HG02642 (cell line): ENCODE results near the gene SLC48A1.

ENCODE experiments used
- ATAC-seq: cut with Tn5 transposase; IDR thresholded peaks from one replicate; pipeline ENCODE4 v1.9.1; 2021; ENCODE audit warnings: mild to moderate bottlenecking; ENCODE audit not compliant: unreplicated experiment, poor library complexity

The SLC48A1 gene

DNA sequence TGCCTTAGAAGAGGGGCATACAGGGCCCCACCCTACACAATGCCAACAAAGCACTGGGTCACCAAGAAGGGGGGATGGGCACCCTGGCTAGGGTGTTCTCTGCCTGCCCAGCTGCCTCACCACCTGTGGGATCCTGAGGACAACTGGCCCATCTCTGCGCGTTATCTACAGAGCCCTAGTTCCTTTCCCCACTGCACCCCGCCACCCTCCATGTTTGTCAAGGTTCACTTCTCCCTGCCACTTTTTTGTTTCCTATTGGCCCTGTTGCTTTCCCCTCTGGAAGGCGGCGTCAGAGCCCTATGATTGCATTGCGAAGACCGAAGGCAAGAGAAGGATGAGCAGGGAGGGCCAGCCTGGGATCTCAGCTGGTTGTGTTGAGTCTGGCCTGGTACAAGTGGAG, 1.6 kb downstream of the SLC48A1 start:
- no peak for ATAC-seq

DNA sequence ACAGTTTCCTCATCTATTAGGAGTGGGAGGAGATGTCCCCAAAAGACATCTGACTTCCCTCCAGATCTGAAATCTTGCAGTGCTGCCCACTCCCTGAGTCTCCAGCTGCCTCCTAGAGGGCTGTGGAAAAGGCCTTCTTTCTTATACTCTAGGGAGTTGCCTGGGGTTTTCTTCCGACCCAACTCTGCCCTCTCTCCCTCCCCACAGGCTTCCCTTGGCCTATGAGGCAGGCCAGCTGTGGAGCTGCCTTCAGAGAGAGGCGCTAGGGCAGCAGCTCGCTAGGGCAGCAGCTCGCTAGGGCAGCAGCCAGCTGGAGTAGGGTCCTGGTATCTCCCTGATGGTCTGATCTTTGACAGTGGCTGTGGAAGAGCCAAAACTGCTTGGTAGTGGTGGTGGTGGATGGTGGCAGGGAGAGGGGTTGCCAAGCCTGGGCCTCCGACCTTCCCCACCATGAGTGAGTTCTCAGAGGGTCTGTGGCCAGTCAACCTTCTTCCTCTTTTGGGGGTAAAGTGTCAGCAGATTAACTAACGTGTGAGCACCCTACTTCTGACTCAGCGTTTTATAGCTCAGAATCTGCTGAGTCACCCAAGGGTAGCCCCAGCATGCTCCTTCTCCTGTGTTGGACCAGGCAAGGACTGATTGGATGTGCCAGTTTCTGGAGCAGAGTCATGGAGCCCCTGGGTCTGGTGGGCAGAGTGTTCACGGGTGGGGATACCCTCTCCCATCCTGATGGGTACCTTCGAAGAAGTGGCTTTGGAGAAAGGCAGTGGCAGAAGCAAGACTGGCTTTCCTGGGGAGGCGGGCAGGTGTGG, 2.3 kb downstream of the SLC48A1 start:
- no peak for ATAC-seq

DNA sequence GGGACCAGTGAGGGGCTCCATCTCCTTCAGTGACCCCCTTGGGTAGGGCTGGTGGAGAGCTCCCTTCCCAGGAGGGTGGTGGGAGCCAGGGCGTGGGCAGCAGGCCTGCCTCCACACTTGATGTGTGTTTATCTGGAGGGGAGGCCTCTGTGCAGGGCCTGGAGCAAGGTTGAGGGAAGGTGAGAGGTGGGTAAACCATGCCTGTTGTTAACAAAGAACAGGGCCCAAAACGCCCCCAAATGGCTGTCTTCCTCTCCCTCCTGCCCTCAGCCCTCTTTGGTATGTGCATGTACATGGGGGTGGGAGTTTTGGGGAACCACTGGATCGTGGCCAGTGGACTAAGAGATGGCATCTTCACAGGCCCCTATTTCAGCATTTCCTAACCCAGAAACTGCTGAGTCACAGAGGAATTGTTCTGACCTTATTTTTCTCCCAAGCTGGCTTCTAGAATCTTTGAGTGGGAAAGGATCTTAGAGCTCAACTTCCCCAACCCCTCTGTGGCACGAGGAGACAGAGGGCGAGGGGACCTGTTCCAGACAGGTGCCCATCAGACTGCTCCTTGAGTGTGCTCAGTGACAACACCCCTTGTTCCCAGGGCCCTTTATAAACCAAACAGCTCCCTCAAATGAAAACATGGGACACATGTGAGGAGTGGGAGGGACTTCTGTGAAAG, 3.6 kb downstream of the SLC48A1 start:
- ATAC-seq: no peak

DNA sequence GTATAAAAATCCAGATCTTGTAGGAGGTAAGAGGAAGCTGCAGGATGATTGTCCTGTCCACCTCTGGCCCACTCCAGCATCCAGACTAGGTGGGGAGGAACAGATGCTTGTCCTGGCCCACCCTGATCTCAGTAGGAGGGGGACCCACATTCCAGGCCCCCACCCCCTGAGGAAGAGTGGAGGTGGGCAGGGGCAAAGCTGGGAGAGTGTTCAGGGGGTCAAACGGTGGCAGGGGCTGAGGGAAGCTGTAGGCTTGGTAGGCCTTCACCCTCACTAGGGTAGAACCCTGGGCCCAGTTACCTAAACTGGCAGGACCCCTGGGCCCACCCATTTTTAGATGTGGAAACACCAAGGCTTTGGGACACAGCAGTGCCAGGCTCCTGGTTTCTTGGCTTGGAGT, 4.1 kb downstream of the SLC48A1 start:
- ATAC-seq: no peak

DNA sequence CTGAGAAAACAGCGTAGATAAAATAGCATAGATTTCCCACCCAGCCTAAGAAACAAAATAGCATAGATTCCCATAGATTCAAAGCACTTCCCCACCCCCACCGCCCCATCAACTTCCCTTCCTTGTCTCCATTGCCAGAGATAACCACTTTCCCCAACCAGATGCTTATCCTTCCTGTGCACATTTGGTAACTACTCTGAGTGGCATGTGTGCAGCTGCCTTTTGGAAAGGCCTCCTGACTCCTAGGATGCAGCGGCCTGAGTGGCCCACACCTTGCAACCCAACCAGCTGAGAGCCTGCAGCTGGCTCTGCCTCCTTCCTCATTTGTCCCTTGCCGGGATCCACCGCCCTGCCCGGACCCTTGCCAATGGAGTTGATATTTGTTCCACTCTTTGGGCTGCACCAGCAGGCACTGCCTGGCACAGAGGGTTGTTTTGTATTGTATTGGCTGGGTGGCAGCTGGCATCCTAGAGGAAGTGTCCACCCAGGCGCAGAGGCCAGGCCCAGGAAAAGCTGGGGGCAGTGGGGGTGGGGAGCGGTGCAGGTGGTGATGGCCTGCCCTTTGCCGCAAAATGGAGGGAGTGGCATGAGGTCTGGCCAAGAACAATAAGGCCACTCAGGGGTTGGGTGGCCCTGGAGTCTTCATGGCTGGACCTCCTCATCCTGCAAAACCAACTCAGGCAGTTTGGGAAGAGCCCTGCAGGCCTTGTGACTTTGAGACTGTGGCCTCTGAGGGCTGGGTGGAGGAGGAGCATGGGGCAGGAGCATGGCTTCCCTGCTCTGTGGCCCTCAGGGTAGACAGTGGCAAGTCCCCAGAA, 4.9 kb downstream of the SLC48A1 start:
- no peak for ATAC-seq

DNA sequence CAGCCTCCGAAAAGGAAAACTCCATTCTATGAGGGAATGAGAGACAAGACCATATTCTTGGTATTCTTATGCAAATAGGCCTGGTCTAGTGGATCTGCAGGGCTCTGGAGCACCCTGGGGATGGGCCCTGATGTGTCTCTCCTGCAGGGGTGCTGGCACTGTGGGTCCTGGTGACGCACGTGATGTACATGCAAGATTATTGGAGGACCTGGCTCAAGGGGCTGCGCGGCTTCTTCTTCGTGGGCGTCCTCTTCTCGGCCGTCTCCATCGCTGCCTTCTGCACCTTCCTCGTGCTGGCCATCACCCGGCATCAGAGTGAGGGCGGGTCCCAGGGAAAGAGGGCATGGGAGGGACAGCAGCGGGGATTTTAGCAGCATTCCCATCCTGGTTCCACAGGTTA, 5.8 kb downstream of the SLC48A1 start:
- no peak for ATAC-seq

DNA sequence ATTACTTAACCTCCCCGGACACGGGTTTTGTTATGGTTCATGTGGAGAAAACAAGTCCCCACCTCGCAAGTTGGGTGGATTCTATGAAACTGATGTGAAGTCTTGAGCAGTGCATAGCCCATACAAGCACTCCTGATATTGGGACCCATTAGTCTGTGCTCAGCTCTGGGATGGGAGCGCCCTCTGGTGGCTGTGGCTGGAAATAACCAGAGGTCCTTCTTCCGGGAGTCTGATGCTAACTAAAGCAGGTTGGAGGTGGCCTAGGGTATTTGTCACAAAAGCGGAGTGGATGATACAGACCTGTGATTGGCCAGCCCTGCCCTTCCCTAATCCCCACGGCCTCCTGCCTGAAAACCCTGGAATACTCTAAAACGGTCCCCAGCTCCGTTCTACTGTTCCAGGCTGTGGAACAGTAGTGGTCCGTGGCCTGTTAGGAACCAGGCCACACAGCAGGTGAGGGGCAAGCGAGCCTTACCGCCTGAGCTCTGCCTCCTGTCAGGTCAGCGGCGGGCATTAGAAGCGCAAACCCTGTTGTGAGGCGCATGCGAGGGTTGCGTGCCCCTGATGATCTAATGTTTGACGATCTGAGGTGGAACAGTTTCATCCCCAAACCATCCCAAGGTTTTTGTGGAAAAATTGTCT, 6.4 kb downstream of the SLC48A1 start:
- ATAC-seq: peak; percentile 82

DNA sequence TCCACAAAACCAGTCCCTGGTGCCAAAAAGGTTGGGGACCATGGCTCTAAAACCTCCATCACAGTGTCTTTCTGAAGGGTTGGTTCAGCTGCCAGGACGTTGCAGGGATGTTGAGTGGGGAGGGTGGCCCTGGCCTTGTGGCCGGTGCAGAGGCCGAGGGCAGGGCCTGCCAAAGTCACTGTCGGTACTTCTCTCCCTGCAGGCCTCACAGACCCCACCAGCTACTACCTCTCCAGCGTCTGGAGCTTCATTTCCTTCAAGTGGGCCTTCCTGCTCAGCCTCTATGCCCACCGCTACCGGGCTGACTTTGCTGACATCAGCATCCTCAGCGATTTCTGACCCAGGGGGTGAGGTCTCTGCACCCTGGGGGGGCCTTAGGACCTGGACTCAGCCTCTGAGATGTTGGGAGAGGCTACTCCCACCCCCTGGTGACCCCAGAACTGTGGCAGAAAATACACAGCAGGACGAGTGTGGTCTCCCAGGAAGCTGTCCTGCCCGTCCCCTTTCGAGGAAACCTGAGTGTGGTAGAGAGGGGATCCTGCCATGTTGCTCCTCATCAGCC, 7.0 kb downstream of the SLC48A1 start:
- no peak for ATAC-seq

DNA sequence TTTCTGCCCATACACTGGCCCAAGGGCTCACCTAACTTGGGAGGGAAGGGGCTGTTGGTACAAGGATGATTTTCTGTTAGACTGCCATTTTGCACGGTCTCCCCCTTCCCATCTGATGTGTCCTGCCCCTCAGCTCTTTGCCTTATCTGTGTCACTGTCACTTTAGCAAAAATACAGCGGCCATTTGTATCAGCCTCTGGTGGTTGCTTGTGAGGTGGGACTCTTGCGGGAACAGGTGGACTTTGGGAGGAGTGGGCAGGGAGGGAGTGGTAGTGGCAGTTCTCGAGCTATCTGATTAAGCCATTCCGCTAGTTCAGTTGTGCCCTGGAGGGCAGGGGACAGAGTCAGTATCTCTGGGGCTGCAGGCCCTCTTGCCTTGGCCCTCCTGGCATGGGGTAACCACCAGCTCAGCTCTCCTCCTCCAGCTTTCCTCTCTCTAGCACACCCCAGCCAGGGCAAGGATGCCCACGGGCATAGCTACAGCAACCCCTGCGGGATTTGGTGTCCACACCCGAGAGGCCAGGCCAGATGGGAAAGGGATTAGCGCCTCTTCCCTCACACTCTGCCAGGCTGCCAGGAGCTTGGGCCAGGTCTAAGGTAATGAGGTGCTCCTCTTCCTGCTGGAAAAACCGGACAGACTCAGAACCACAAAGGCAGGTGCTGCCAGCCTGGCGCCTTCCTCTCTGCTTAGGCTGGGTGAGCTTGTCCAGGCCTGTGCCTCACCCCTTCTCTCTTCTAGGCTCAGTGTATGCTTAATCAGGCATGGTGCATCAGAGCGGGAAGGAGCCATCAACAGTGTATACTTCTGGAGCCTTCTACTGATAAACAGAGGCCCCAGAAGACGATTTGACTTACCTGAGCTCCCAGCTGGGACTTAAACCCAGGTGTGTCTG, 8.7 kb downstream of the SLC48A1 start:
- ATAC-seq: no peak

DNA sequence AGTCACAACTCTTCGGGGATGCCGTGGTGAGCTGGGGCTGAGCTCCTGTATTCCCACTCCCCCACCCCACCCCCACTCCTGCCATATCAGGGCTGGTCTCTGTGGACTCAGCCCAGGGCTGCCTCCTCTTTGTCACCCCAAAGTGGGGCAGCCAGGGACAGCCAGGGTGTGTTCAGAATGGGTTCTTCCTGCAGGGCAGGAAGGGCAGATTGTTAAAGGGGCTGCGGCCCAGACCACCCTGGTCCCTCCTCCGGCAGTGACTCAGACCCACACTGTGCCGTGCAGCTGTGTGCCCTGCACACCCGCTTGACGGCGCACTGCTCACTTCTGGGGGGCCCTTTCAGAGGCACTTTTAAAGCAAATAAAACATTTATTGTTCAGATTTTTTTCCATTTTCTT, 9.3 kb downstream of the SLC48A1 start:
- no peak for ATAC-seq

DNA sequence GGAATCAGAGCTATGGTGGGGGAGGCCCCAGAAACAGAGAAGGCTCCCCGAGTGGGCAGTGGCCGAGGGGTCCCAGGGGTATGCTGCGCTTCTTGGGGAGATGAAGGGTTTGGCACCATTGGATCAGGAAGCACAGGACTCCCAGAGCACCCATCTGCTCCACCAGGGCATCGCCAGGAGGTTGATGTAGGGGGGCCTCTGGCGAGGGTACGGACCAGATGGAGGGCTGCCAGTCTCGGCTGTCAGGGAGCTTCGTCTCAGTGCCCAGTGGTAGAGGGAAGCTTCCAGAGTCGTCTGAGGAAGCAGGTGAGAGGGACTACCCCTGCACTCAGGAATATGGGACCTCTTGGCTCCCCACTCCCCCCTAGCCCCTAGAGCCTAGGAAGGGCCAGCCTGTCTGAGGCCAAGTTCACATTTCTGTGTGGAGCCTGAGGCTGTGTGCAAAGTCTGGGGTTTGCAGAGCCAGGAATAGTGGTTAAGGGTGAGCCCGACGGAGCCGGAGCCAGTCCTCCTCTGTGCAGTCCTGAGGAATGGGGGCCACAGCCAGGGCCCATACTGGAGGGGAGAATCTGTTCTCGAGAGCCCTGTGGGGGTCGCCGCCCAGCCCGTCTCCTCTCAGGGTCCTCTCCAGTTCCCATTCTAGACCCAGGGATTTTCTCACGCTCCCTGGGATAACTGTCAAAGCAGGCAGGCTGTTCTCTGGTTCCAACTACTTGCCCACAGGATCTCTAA, 10.2 kb downstream of the SLC48A1 start:
- no peak for ATAC-seq

DNA sequence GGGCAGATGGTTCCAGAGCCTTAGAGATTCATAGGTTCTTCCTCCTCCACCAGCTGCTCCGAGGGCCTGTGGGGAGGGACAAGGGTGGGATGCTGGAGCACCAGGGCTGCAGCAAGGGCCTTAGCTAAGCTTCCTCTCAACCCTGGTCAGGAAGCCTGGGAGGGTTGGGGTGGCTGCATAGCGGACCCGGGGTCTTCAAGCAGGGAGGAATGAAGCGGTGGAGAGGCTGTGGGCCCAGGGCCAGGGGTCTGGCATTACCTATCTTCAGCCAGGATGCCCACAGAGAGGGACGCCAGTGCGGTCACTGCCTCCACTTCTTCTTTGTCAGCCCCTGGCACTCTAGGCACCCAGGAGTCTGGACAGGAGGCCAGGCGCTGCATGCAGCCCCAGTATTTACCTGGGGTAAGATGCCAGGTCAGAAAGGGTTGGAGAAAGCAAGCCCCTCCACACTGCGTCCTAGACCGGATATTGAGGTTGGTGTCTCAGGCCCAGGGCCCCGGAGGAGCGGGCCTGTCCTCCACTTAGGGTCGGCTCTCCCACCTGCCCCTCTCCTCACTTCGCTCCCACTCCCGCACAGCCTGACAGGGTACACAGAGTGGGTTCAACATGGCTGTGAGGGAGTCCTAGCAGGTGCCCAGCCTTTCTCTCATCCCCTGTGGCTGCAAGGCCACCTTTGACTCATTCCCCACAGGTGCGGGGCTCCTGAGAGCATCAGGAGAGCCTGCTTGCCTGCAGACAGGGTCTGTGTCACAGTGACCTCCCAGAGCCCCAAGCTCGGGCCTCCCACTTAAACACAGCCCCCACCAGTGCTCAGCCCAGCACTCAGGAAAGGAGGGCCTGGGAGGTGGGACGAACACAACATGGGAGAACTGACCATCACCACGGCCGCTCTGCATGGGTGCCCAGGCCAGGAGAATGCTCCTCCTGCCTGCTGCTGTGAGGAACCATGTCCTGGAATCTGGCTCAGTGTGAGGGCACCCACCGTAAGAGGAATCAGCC, 11.1 kb downstream of the SLC48A1 start:
- ATAC-seq: no peak

DNA sequence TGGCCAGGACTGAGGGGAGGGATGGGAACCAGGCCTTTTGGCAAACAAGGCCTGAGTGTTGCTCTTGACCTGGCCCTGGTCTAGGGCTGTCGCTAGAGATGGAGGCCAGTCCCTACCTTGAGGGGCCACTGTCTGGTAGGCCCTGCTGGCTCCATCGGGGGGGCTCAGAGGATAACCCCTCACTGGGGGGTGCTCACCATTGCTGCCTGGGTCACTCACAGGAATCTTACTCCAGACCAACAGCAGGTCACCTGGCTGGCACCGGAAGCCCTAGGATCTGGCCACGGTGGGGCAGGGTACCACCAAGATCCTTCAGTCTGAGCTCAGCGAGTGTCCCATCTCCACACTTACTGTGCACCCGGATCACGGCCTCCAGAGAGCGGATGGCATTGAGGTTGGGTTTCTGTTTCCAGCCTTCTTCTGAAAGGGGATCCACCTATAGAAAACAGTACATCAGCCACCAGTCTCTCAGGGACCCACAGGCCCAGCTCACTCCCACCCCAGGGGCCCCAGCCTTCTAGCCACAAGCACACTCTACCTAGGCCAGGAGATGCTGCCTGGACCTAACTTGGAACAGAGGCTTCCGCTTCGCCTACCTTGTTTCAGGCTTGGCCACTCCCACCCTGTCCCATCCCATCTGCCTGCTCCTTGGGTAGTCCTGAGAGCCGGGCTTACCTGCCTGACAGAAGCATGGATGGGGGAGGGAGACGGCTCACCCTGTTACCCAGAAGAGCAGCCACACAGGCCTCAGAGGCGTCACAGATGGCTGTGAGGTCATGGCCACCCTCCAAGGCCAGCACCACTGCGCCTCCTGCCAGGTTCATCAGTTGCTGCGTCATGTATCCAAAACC, 12.2 kb downstream of the SLC48A1 start:
- ATAC-seq: no peak

DNA sequence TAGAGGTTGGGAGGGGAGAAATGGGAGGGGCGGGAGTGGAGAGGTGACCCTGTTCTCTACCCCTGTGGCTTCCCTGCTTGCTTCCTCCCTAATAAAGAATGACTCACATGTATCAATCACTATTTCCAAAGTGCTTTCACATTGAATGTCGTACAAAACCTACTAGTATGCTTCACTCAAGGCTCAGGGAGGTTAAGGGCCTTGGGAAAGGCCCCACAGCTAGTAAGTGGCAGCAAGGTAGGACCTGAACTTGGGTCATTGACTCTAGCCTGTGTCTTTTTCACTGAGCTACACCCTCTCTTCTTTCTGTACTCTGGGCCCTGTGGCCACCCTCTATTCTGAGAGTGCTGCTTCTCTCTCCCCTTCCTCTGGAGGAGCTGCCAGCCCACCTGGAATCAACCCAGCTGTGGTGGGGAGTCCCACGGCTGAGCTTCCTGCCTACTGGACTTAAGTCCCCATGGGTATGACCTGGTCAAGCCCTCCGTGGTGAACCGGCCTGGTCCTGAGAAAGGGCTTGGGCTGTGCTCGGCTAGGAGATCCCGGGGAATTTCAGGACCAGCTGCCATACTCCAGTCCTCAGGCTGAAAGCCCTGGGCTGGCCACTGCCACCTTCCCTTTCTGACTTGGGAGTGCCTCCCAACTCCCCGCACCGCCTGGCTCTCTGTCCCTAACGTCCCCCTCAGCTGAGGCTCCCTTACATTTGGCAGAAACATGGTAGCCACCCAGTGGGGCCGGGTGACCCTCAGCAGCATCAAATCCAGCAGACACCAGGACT, 13.0 kb downstream of the SLC48A1 start:
- ATAC-seq: no peak

DNA sequence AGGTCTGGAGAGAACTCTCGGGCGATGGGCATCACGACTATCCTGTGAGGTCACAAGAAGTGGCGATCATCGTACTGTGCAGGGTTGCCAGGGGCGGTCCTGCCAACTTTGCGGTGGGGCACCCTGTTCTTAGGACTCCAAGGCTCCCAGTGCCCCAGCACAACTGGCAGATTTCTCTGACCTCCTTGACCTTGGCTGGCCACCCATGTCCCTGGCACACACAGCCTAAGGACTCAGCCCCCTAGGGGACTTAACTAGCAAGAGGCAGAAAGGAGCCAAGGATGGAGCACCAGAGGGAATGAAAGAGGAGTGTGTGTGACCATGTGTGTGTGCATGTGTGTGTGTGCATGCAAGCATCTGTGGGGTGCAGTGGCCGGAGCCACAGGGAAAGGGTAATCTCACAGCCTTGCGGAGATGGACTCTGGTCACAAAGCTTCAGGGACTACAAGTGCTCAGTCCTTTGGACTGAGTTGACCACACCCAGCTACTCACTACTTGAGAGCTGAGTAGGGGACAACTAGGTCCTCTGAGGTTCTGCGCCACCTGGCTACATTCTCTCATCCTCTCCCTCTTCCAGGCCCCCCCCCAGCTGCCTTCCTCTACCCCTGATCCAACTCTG, 13.7 kb downstream of the SLC48A1 start:
- no peak for ATAC-seq
